HEK293 (cell line): ENCODE results near the gene IMPACT.

Source experiments
- CTCF ChIA-PET: fragments of 350-600 bp; formaldehyde crosslinking; extraction: SDS; loops from one replicate; lab custom pipeline; 2021; ENCODE audit warnings: antibody characterized with exemption; lab: Yijun Ruan, JAX
- POLR2A ChIA-PET: fragments of 300-600 bp; formaldehyde crosslinking; extraction: SDS; loops from one replicate; lab custom pipeline; 2020; ENCODE audit warnings: antibody characterized with exemption, inconsistent platforms; lab: Yijun Ruan, JAX
- H3K27ac ChIP-seq: fragments of 200-500 bp; sonication (Bioruptor generic); 2 replicates; pipeline ENCODE4 v1.5.1; 2014; ENCODE audit warnings: low read depth, low read length, control low read depth, inconsistent platforms; ENCODE audit errors: extremely low read depth
- H3K36me3 ChIP-seq, 2 experiments: fragments of 200-500 bp in 1 of 2; sonication (Bioruptor generic) in 1 of 2; 1 replicate in 1 of 2; 2 replicates in 1 of 2; pipeline ENCODE4 v1.5.1; 2014 to 2017; ENCODE audit warnings: inconsistent platforms in 2 of 2, low read length in 2 of 2; ENCODE audit not compliant: control insufficient read depth in 2 of 2, insufficient read depth in 1 of 2
- H3K4me1 ChIP-seq: fragments of 200-500 bp; sonication (Bioruptor generic); 2 replicates; pipeline ENCODE4 v1.5.1; 2014; ENCODE audit warnings: mild to moderate bottlenecking, low read length, inconsistent platforms; ENCODE audit not compliant: control insufficient read depth, insufficient read depth
- H3K4me3 ChIP-seq: 2 replicates; pipeline ENCODE4 v1.5.1; 2011; ENCODE audit warnings: low read depth, mild to moderate bottlenecking, control low read depth, low read length, moderate library complexity
- H3K9me3 ChIP-seq: fragments of 200-500 bp; sonication (Bioruptor generic); 2 replicates; pipeline ENCODE4 v1.5.1; 2014; ENCODE audit warnings: low read depth, low read length, inconsistent platforms; ENCODE audit not compliant: control insufficient read depth, insufficient read depth
- AEBP2 ChIP-seq: fragments of 450-650 bp; formaldehyde crosslinking; IDR thresholded peaks from 2 replicates; pipeline ENCODE4 v1.5.1; 2016; ENCODE audit warnings: missing biosample characterization, missing genetic modification characterization, borderline replicate concordance
- ELK4 ChIP-seq: IDR thresholded peaks from 2 replicates; pipeline ENCODE4 v1.6.1; 2011; ENCODE audit warnings: mild to moderate bottlenecking, low read depth, low read length, borderline replicate concordance
- GLI2 ChIP-seq: fragments of 450-650 bp; formaldehyde crosslinking; IDR thresholded peaks from 2 replicates; pipeline ENCODE4; 2017; ENCODE audit warnings: missing biosample characterization, missing genetic modification characterization, low read depth, borderline replicate concordance
- HOXA7 ChIP-seq: sonication (generic); formaldehyde crosslinking; IDR thresholded peaks from 2 replicates; pipeline ENCODE4 v1.8.1; 2022; ENCODE audit warnings: missing genetic modification reagents, borderline replicate concordance
- KLF9 ChIP-seq: fragments of 450-650 bp; formaldehyde crosslinking; IDR thresholded peaks from 2 replicates; pipeline ENCODE4 v1.5.1; 2016; ENCODE audit warnings: missing biosample characterization, missing genetic modification characterization, low read depth
- OVOL3 ChIP-seq: fragments of 450-650 bp; formaldehyde crosslinking; IDR thresholded peaks from 2 replicates; pipeline ENCODE4 v1.5.1; 2016; ENCODE audit warnings: missing biosample characterization, missing genetic modification characterization
- REST ChIP-seq: fragments of 450-650 bp; formaldehyde crosslinking; IDR thresholded peaks from 2 replicates; pipeline ENCODE4 v1.5.1; 2016; ENCODE audit warnings: missing biosample characterization, missing genetic modification characterization
- ZNF292 ChIP-seq: fragments of 450-650 bp; formaldehyde crosslinking; IDR thresholded peaks from 2 replicates; pipeline ENCODE4 v1.5.1; 2016; ENCODE audit warnings: low read depth, missing biosample characterization, missing genetic modification characterization, borderline replicate concordance
- ZNF391 ChIP-seq: fragments of 450-650 bp; formaldehyde crosslinking; IDR thresholded peaks from 2 replicates; pipeline ENCODE4 v1.5.1; 2016; ENCODE audit warnings: low read depth, missing biosample characterization, missing genetic modification characterization, borderline replicate concordance
- ZNF423 ChIP-seq: fragments of 450-650 bp; formaldehyde crosslinking; IDR thresholded peaks from 2 replicates; pipeline ENCODE4 v1.5.1; 2016; ENCODE audit warnings: missing biosample characterization, missing genetic modification characterization
- ZNF518A ChIP-seq: fragments of 450-650 bp; formaldehyde crosslinking; conservative IDR thresholded peaks from 2 replicates; pipeline ENCODE4 v1.5.1; 2016; ENCODE audit warnings: low read depth, missing biosample characterization, missing genetic modification characterization
- ZNF558 ChIP-seq: fragments of 450-650 bp; formaldehyde crosslinking; IDR thresholded peaks from 2 replicates; pipeline ENCODE4 v1.5.1; 2016; ENCODE audit warnings: missing biosample characterization, missing genetic modification characterization
- ZNF621 ChIP-seq: fragments of 450-650 bp; formaldehyde crosslinking; IDR thresholded peaks from 2 replicates; pipeline ENCODE4 v1.5.1; 2017; ENCODE audit warnings: missing biosample characterization, missing genetic modification characterization
- ZNF639 ChIP-seq: fragments of 450-650 bp; formaldehyde crosslinking; IDR thresholded peaks from 2 replicates; pipeline ENCODE4 v1.5.1; 2016; ENCODE audit warnings: missing biosample characterization, missing genetic modification characterization
- ZNF660 ChIP-seq: fragments of 450-650 bp; IDR thresholded peaks from 2 replicates; pipeline ENCODE4 v1.5.1; 2018; ENCODE audit warnings: missing biosample characterization, mild to moderate bottlenecking, missing genetic modification characterization
- ZNF785 ChIP-seq: fragments of 450-650 bp; formaldehyde crosslinking; IDR thresholded peaks from 2 replicates; pipeline ENCODE4 v1.5.1; 2016; ENCODE audit warnings: missing biosample characterization, missing genetic modification characterization
- ZSCAN23 ChIP-seq: fragments of 450-650 bp; formaldehyde crosslinking; IDR thresholded peaks from 2 replicates; pipeline ENCODE4 v1.5.1; 2016; ENCODE audit warnings: missing biosample characterization, missing genetic modification characterization
- ZSCAN4 ChIP-seq: fragments of 450-650 bp; formaldehyde crosslinking; IDR thresholded peaks from 2 replicates; pipeline ENCODE4 v1.5.1; 2017; ENCODE audit warnings: missing biosample characterization, missing genetic modification characterization

Gene IMPACT

GRCh38 chr18:24475926-24476589 lies 49.6 kb downstream of the IMPACT start:
- POLR2A ChIA-PET: no interaction called here
- no peaks in the 10 kb centered on the region for H3K9me3 ChIP-seq
- H3K27ac ChIP-seq: no peak overlapping the region
- no peaks in the 10 kb centered on the region for H3K36me3 ChIP-seq
- no peaks in the 10 kb centered on the region for H3K4me1 ChIP-seq
- no peak overlapping the region for H3K4me3 ChIP-seq
- CTCF ChIA-PET: interaction anchor here (0.9 kb wide), 1 partner anchor 11 kb away, joined by 4 read pairs; no protein-coding TSS in a partner anchor
- no peak for TF ChIP-seq AEBP2 (tag by site-specific recombination)
- no peak for TF ChIP-seq ZNF621 (tag by site-specific recombination)
- no peak for TF ChIP-seq ZNF391 (tag by site-specific recombination)
- TF ChIP-seq REST (tag by site-specific recombination): no peak
- no peak for TF ChIP-seq HOXA7 (CRISPR knock-in tag)
- TF ChIP-seq KLF9 (tag by site-specific recombination): no peak
- TF ChIP-seq ZNF292: no peak
- TF ChIP-seq ZSCAN4 (tag by site-specific recombination): no peak
- TF ChIP-seq ZNF639 (tag by site-specific recombination): no peak
- no peak for TF ChIP-seq ZNF660 (tag by site-specific recombination)
- no peak for TF ChIP-seq ZNF423
- TF ChIP-seq, all 188 proteins: peak for 0

- ChIA-PET POLR2A (no interaction called here), CTCF (interaction anchor here (0.6 to 1.4 kb wide), 2 partner anchors 8 to 35 kb away, joined by 3 to 6 read pairs; no protein-coding TSS in a partner anchor)
- H3K9me3 ChIP-seq: no peaks in the 10 kb centered on the region
- no peak for TF ChIP-seq GLI2
- no peak for TF ChIP-seq ELK4
- TF ChIP-seq ZSCAN23 (tag by site-specific recombination): no peak
- no peak for TF ChIP-seq ZNF558 (tag by site-specific recombination)
- TF ChIP-seq ZNF518A: no peak
- no peak for TF ChIP-seq ZNF391 (tag by site-specific recombination)
- no peak for TF ChIP-seq ZNF785
- TF ChIP-seq OVOL3 (tag by site-specific recombination): no peak
Measured at GRCh38 chr18:24479371-24479770, 52.9 kb downstream of the IMPACT start.

More at GRCh38 chr18:24479371-24479770, 52.9 kb downstream of the IMPACT start:
- no peak overlapping the region for H3K4me3 ChIP-seq
- H3K27ac ChIP-seq: no peak overlapping the region
- no peaks in the 10 kb centered on the region for H3K4me1 ChIP-seq
- no peaks in the 10 kb centered on the region for H3K36me3 ChIP-seq
